Right forelimb (tissue), 1 donor: ENCODE data around the gene TMEM179.

Source experiments
- DNase-seq: peaks from one replicate; pipeline ENCODE4 v3.0.0-alpha.2; 2018

Gene TMEM179

DNA sequence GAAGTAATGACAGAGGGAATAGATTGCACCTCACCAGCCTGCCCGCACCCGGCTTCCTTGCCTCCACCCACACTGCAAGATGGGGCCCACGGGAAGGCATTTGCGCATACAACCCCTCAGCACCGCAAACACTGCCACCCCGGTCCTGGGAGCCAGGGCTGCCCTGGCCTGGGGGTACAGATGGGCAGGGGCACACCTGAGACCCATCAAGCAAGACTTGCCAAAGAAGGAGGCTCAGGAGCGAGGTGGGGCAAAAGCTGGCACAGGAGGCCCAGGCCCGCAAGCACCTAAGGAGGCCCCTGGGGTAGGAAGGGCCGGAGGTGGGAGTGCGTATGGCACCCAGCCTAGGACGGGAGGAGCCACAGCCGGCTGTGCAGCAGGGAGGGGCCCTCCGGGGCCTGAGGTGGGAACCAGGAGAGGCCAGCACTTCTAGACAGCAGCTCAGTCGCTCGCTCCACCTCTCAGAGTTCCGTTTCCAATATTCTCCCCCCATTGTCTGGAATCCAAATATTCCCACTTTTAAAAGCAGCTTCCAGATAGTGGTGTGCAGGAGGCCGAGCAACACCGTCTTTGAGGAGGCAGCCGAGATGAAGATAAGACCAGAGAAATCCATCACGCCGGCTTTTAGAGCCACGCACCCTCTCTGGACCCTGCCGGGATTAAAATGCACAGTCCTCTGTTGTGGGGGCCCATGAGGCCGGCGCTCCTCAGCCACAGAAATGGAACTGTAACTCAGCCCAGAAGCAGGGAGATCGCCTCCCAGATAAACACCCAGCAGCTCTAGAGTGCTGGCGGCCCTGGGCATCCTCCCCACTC is 37.2 kb downstream of the TMEM179 start:
- DNase-seq, result no peak

DNA sequence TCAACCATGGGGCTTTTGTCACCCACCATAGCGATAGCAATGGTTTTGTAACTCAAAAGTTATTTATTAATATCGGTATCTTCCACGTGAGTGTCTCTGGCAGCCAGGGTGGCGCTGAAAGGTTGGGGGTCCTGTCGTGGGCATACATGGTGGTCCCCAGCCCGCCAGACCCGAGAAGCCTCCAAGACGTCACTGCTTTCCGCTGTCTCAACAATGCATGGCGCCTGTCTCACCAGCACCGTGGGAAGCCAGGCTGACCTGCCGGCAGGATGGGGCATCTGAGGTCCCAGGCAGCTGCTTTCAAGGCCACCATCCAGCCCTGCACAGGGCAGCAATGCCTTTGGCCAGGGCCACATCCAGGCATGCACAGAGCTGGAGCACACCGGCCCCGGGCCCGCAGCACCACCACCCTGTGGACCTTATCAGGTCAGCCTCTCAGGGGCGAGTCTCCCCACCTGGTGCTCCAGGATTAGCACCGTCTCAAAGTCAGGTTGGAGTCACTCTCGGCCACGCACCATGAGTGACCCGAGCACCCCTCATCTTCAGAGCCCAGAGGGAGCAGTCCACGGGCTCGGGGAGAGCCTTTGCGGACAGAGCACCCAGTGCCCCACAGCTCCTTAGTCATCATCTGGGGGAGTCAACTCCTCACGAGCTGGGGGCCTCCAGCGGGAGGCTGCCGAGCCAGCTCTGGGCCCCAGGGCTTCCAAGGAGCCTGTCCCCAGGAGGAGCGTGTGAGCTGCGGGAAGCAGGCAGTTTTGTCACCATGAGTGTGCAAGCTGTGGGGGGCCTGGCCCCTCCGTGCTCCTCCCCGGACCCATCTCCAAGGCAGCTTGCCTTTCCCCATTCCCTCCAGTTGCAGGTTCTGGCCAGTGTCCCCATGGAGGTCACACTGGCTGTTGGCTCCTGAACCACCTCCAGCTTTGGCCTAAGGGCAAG is 39.6 kb downstream of the TMEM179 start:
- DNase-seq, result no peak

GRCh38 chr14:104563742-104564615 is 40.6 kb downstream of the TMEM179 start:
- DNase-seq, result peak; percentile 87

- no peak for DNase-seq
Measured at GRCh38 chr14:104563191-104563741, 41.3 kb downstream of the TMEM179 start.

DNA sequence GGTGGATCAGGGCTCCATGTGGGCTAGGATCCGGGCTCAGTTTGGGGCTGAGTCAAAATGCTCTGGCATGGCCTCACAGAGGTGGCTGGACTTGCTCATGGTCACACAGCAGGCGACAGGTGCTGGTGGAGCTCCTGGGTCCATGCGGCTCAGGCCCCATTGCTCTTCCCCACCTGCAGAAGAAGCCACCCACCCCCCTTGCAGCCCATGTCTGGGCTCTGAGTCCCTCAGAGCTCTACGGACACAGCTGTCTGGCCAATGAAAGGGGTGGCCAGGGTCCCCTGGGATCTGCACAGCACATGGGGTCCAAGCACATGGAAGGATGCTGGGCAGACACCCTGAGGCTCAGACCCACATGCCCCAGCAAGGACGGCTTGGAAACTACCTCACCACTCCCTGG is 42.0 kb downstream of the TMEM179 start:
- no peak for DNase-seq

- DNase-seq, result no peak
Measured at GRCh38 chr14:104561632-104562495, 42.7 kb downstream of the TMEM179 start.

GRCh38 chr14:104561124-104561557 is 43.4 kb downstream of the TMEM179 start:
- DNase-seq, result peak; percentile 43

DNA sequence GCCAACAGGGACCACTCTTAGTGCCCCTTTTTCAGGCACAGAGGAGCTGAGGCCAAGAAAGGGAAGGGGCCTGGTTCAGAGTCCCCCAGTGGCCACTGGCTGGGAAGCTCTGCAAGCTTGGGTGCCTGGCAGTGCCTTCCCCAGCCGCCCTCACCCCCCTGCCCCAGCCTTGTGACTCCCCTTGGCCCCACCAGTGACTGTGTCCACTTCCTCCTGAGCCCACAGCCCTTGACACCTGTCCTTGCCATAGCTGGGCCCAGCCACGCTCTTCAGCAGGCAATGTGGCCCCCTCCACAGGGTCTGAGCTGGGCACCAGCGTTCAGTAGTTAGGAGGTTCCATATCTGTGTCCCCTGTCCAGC is 44.0 kb downstream of the TMEM179 start:
- DNase-seq, result peak; percentile 35

DNA sequence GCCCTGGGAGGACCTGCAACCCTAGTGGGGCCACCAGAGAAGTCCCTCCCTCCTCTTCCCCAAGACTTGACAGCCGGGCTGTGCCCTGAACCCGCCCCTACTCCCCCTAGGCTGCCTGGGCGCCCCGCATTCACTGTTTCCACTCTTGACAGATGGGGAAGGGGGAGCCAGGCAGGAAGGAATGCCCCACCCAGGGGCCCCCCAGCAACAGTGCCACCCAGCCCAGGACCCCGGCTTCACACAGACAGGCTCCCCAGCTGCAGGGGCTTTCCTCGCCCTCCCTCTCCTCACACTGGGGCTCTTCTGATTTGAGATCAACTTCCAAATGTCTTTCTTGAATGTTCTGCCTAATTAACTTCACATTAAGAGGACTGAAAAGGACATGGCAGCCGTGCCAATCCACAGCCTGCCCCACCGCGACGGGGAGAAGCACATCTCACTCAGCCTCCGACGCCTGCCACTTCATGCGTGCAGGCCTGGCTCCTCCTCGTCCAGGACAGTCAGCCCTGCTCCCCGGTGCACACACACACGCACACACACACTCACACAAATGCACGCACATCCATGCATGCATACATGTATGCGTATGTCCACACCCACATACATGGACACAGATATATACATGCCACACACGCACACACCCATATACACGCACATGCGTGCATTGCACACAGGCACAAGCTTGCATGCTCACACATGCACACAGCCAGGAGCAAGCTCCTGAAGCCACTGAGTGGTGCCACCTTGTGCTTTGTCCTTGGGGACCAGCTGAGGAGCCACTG is 44.6 kb downstream of the TMEM179 start:
- peak; percentile 33 for DNase-seq

DNA sequence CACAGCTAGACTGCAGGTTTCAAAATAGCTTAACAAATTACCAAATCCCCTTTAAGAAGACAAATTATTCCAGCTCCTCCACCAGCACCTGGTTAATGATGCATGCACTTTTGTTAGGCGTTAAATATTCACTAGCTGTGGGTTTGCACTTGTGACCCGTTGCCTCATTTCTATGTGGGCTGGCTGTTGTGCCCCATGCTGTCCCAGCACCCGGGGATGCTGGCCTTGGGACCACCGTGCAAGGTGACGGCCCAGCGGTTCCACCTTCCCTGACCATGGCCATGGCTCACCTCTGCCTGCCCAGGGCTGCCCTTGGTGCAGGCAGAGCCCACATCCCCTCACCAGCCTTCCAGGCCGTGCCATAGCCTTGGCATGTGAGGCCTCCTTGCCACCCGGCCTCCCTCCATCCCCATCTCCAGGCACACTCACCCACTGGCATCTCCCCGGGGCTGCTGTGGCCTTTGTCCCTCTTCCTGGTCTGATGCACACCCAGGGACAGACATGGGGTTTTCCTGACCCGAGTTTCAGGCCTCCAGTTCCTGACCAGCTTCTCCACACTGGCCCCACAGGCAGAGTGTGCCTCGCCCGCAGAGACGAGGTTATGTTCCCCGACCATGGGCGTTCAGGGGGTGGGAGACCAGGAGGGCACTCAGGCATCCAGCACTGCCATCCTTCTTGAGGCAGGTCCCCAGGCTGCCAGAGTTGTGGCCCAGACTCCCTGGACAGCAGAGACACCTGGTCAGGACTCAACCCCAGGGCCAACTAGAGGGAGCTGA is 45.4 kb downstream of the TMEM179 start:
- DNase-seq, result peak; percentile 37

DNA sequence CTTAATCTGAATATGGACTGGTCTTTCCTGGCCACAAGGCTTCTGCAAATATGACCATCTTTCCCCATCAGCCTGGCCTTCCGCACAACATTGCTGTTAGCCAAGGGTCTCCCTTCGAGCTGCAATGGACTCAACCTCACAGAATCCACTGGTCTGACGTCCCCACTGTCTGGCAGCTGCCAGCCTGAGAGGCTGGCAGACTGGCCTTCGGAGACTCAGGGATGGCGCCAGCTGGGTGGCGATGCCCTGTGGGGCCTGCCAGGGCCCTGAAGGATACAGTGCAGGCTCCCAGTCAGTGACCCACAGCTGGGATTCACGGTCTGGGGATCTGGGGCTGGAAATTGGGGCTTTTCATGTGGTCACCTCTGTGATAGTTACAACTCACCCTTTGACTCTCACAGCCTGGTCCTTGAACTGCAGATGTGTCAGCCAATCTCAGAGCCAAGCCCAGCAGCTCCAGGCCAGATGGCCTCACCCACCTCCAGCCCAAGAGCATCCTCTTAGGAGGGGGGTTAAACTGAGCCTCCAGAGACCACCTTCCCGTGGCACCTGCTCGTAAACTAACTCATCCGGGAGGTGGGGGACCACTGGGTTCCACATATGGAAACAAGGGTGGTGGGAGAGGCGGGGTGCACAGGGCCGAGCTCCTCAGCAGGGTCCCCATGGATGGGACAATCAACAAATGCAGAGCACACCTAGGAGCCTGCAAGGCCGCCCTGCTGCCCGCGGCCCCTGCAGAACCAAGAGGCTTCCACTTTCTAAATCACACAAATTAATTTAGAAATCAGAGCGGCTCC is 46.1 kb downstream of the TMEM179 start:
- DNase-seq, result no peak

DNA sequence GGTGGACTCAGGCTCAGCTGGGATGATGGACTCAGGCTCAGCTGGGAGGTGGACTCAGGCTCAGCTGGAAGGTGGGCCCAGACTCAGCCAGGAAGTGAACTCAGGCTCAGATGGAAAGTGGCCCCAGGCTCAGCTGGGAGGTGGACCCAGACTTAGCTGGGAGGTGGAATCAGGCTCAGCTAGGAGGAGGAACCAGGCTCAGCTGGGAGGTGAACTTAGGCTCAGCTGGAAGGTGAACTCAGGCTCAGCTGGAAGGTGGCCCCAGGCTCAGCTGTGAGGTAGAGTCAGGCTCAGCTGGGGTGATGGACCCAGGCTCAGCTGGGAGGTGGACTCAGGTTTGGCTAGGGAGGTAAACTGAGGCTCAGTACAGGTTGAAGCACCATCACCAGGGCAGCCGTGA is 46.8 kb downstream of the TMEM179 start:
- DNase-seq, result no peak

GRCh38 chr14:104557086-104557485 is 47.5 kb downstream of the TMEM179 start:
- DNase-seq, result peak; percentile 37

DNA sequence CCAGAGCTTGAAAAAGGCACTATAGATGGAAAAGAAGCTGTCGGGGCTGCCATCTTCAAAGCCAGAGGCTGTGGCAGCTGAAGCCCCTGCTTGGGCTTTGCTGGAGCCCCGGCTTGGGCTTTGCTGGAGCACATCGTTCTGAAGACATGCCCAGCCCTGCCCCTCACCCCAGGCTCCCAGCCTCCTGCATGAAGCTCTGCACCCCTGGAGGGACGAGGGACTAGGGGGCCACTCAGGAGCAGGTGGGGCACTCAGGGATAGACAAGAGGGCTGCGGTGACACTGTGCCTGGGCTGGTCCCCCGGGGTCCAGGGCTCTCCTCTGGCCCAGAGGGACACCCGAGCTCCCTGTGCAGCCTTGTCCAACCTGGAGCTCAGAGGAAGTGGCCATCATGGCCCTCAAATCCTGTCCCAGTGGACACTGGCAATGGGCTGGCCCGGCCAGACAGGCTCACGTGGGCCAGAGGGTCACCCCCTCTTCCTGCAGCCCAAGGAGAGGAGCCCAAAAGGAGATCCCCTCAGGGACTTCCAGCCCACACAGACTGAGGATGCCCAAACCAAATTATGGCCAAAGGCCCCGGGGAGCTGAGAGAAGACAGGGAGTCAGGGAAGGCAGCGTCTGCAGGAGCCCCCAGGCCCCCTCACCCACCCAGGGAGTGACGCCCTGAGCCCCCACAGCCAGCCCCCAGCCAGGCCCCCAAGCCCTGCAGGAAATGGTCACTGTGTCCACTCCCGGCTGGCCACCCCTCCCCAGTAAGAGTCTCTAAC is 48.1 kb downstream of the TMEM179 start:
- no peak for DNase-seq

GRCh38 chr14:104555430-104556255 is 48.9 kb downstream of the TMEM179 start:
- peak; percentile 24 for DNase-seq

- DNase-seq, result peak; percentile 68
Measured at GRCh38 chr14:104554608-104555429, 49.8 kb downstream of the TMEM179 start.
